C4-2B (cell line): Measurements from ENCODE around the gene TBX6.

ENCODE experiments used
- H3K27ac ChIP-seq: fragments of 450-650 bp; 2 replicates; pipeline ENCODE4 v1.5.1; 2017
- ZFX ChIP-seq: fragments of 450-650 bp; IDR thresholded peaks from 2 replicates; pipeline ENCODE4 v1.6.1; 2017
- TF ChIP-seq, protein P1 (sequence below): fragments of 450-650 bp; conservative IDR thresholded peaks from 2 replicates; pipeline ENCODE4 v1.5.1; 2017; ENCODE audit warnings: mild to moderate bottlenecking

The TBX6 gene

DNA sequence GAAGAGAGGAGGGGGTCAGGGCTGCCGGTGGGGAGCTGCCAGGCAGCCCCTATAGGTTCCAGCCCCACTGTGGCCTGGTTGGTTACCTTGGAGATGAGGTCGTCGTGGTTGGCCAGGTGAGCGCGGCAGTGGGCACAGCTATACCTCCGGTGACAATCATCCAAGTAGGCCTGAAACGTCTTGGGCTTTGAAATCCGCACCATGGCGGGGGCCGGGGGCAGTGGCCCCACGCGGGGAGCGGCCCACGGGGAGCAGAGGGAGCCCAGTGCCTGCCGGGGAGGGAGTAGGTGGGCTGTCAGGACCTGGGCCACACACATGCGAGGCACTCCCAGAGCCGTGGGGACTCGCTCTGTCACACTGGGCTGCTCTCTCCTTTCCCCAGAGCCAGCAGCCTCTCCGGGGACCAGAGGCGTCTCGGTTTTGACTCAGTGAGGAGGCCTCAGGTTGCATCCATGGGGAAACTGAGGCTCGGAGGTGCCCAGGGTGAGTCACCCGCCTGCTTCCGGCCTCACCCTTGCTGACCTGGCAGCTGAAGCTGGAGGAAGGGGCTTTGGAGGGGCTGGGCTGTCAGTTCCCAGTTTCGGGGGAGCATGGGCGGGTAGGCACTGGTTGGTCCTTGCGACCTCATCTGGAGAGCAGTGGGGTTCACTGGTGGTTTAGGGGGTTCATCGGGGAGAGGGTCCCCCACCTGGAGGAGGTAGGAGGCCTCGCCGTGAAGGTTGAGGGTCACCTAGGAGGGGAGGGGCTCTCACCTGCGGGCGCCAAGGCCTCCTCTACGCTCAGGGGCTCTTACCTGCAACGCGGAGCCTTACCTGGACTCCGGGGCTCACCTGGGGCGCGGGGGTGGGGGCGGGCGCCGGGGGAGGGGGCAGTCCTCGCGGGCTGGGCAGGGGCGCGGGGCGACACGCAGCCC lies 3.7 kb upstream of the TBX6 start:
- TF ChIP-seq, protein P1, sequence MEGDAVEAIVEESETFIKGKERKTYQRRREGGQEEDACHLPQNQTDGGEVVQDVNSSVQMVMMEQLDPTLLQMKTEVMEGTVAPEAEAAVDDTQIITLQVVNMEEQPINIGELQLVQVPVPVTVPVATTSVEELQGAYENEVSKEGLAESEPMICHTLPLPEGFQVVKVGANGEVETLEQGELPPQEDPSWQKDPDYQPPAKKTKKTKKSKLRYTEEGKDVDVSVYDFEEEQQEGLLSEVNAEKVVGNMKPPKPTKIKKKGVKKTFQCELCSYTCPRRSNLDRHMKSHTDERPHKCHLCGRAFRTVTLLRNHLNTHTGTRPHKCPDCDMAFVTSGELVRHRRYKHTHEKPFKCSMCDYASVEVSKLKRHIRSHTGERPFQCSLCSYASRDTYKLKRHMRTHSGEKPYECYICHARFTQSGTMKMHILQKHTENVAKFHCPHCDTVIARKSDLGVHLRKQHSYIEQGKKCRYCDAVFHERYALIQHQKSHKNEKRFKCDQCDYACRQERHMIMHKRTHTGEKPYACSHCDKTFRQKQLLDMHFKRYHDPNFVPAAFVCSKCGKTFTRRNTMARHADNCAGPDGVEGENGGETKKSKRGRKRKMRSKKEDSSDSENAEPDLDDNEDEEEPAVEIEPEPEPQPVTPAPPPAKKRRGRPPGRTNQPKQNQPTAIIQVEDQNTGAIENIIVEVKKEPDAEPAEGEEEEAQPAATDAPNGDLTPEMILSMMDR, result no peak
- no peak for TF ChIP-seq ZFX
- H3K27ac ChIP-seq, result peak overlapping the region; percentile 61

GRCh38 chr16:30094541-30095165 lies 2.9 kb upstream of the TBX6 start:
- no peak for TF ChIP-seq ZFX
- H3K27ac ChIP-seq, result no peak overlapping the region

DNA sequence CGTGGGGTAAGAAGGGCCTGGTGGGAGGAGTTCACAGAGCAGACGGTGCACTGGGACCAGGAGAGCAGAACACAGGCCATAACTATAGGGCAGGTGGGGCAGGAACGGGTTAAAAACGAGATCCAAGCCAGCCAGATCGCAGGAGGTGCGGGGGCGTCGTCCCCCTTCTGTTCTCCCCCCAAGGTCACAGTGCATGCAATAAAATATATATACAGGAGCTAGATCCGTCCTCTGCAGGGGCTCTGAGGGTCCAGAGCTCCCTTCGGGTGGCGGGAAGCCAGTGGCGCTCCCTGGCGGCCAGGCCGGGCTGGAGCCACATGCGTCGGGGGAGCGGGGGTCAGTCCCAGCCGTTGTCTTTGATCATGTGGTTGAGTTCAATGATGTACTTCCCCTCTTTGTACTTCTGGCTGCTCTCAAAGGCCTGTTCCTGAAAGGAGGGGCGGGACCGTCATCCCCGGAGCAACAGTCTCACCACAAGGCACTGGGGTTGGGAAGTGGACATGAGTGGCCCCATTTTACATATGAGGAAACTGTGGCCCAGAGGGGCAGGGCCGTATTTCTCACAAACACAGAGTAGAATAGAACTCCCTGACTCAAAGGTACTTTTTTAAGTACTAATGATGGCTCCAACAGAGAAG lies 768 bp upstream of the TBX6 start:
- TF ChIP-seq ZFX, result no peak
- TF ChIP-seq, protein P1, result peak; percentile 77
- peak overlapping the region; percentile 68 for H3K27ac ChIP-seq

GRCh38 chr16:30090610-30091331 lies 953 bp downstream of the TBX6 start:
- peak overlapping the region; percentile 68 for H3K27ac ChIP-seq
- TF ChIP-seq, protein P1, result no peak
- TF ChIP-seq ZFX, result no peak

- peak overlapping the region; percentile 68 for H3K27ac ChIP-seq
- TF ChIP-seq, protein P1, result no peak
- TF ChIP-seq ZFX, result no peak
Observed at GRCh38 chr16:30088832-30089624, 2.7 kb downstream of the TBX6 start.

- TF ChIP-seq ZFX, result no peak
- TF ChIP-seq, protein P1, result no peak
- H3K27ac ChIP-seq, result peak overlapping the region; percentile 68
Observed at GRCh38 chr16:30088237-30088831, 3.4 kb downstream of the TBX6 start.
